Amygdala (tissue), 56 donors: ENCODE data around the gene DAD1.
"Not testable (repeated sequence)": the region's sequence is repeated elsewhere in the genome, so short reads cannot be mapped to it uniquely, and the experiment has no call there.

Source experiments
- DNase-seq, 56 donors: peaks; one replicate each; lab custom pipeline; 2025; lab: John Stamatoyannopoulos, UW

Gene DAD1

GRCh38 chr14:22555384-22556011 lies 33.5 kb downstream of the DAD1 start:
- DNase-seq, result no peak

GRCh38 chr14:22554498-22555383 lies 34.3 kb downstream of the DAD1 start:
- DNase-seq, result no peak

GRCh38 chr14:22553861-22554497 lies 35.0 kb downstream of the DAD1 start:
- not testable (repeated sequence) for DNase-seq

GRCh38 chr14:22553445-22553844 lies 35.6 kb downstream of the DAD1 start:
- no peak for DNase-seq

- no peak for DNase-seq
These were observed 36.3 kb downstream of the DAD1 start for GRCh38 chr14:22552827-22553076.

- DNase-seq, result no peak
These were observed 36.8 kb downstream of the DAD1 start for GRCh38 chr14:22552001-22552826.

GRCh38 chr14:22551605-22551997 lies 37.4 kb downstream of the DAD1 start:
- peak in 9 of 56 donors; percentile 3 to 38 (median 15) for DNase-seq

GRCh38 chr14:22549981-22550673 lies 38.9 kb downstream of the DAD1 start:
- DNase-seq, result no peak

GRCh38 chr14:22549324-22549962 lies 39.6 kb downstream of the DAD1 start:
- DNase-seq, result no peak

- DNase-seq, result no peak
These were observed 40.9 kb downstream of the DAD1 start for GRCh38 chr14:22547948-22548750.

- no peak for DNase-seq
These were observed 41.6 kb downstream of the DAD1 start for GRCh38 chr14:22547313-22547947.

- no peak for DNase-seq
These were observed 42.3 kb downstream of the DAD1 start for GRCh38 chr14:22546722-22547071.

GRCh38 chr14:22545842-22546721 lies 42.9 kb downstream of the DAD1 start:
- no peak for DNase-seq

GRCh38 chr14:22544881-22545420 lies 44.1 kb downstream of the DAD1 start:
- DNase-seq, result no peak

GRCh38 chr14:22544406-22544805 lies 44.6 kb downstream of the DAD1 start:
- no peak for DNase-seq

- not testable (repeated sequence) for DNase-seq
These were observed 45.3 kb downstream of the DAD1 start for GRCh38 chr14:22543570-22544357.
